Thyroid gland (tissue), 4 donors: ENCODE results near the gene TMEM116. TPM values are rescaled to one million over a fixed set of nuclear protein-coding genes. Genes with fewer than 3 reads are reported as not detected.

Experiments
- DNase-seq, 2 donors: peaks; one replicate each; pipeline ENCODE4 v3.0.0-alpha.2; 2019
- H3K27ac ChIP-seq, 3 donors: fragments of 200-600 bp; sonication (generic); 1 replicate in 2 of 3; 2 replicates in 1 of 3; pipeline ENCODE4 v1.5.1; 2016 to 2019; ENCODE audit warnings: mild to moderate bottlenecking in 1 of 3, moderate library complexity in 1 of 3
- H3K27me3 ChIP-seq: fragments of 200-600 bp; sonication (generic); one replicate; pipeline ENCODE4 v1.5.1; 2019
- H3K36me3 ChIP-seq, 2 donors: fragments of 200-600 bp; sonication (generic); one replicate each; pipeline ENCODE4 v1.5.1; 2016 to 2019
- H3K4me1 ChIP-seq, 2 donors: fragments of 200-600 bp; sonication (generic); one replicate each; pipeline ENCODE4 v1.5.1; 2017 to 2019
- H3K4me3 ChIP-seq, 3 donors: fragments of 200-600 bp; sonication (generic); replicated peaks in 1 of 3; 1 replicate in 2 of 3; 2 replicates in 1 of 3; pipeline ENCODE4 v1.5.1; 2016; ENCODE audit warnings: mild to moderate bottlenecking in 1 of 3
- H3K9me3 ChIP-seq: fragments of 200-600 bp; sonication (generic); one replicate; pipeline ENCODE4 v1.5.1; 2017
- POLR2A ChIP-seq, 2 donors: fragments of 450-650 bp; IDR thresholded peaks; one replicate each; pipeline ENCODE4 v1.6.1; 2017; ENCODE audit warnings: antibody characterized with exemption in 2 of 2, mild to moderate bottlenecking in 2 of 2, moderate library complexity in 1 of 2
- WGBS, 2 donors: methylation state at CpG; one replicate each; pipeline ENCODE4 v1.1.5; 2017; 5-methylcytosine and 5-hydroxymethylcytosine counted together
- intact Hi-C: fragments of 100-400 bp; cut with DNase I; formaldehyde crosslinking; loops from one replicate; pipeline ENCODE4 v1.15.1; 2023
- total RNA-seq, 4 donors: library from RNA; depleted of rRNA; stranded (reverse); fragments of >200 nt; gene quantifications; one replicate each; pipeline ENCODE4 v1.2.3, GENCODE V29; 2016
- TF ChIP-seq, protein P1 (sequence below), 6 experiments: fragments of 200-600 bp in 3 of 6; fragments of 450-650 bp in 3 of 6; sonication (generic) in 3 of 6; IDR thresholded peaks; one replicate each; pipeline ENCODE4 v1.5.1; 2016 to 2019; ENCODE audit warnings: antibody characterized with exemption in 6 of 6, mild to moderate bottlenecking in 2 of 6, inconsistent platforms in 1 of 6, moderate library complexity in 1 of 6

TMEM116 gene
- total RNA-seq, 4 donors from 2014 or later: 20.0 to 33.0 (median 26.6) TPM

DNA sequence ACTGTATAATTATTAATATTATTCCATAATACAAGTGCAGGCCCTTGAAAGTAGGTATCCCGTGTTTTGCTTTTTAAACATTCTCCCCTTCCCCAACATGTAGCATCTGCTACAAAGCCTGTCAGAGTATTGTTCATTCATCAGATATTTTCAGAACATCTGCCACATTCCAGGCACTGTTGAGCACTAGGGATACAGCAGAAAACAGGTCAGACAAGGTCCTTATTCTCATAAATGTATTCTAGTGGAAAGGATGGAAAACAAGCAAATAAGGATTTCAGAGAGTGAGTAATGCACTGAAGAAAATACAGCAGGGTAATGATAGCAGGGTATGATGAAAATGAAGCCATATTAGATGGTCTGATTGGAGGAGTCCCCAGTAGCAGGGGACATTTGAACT is 4.1 kb upstream of the TMEM116 start:
- no peak overlapping the region for H3K27ac ChIP-seq
- H3K36me3 ChIP-seq: peaks cover 0 to 9% of the 10 kb centered on the region in 2 donors
- peaks cover 13 to 22% of the 10 kb centered on the region in 2 donors for H3K4me1 ChIP-seq
- WGBS, 2 donors: 71 to 83% methylated on average over 1 of the region's 1 CpG
- no peaks in the 10 kb centered on the region for H3K27me3 ChIP-seq
- H3K9me3 ChIP-seq: no peaks in the 10 kb centered on the region
- H3K4me3 ChIP-seq: no peak overlapping the region
- intact Hi-C loops: loop anchor here (5.0 to 10.0 kb wide), 2 partner anchors 70 to 172 kb away; partner anchors contain the start of gene MAPKAPK5
- TF ChIP-seq, protein P1, sequence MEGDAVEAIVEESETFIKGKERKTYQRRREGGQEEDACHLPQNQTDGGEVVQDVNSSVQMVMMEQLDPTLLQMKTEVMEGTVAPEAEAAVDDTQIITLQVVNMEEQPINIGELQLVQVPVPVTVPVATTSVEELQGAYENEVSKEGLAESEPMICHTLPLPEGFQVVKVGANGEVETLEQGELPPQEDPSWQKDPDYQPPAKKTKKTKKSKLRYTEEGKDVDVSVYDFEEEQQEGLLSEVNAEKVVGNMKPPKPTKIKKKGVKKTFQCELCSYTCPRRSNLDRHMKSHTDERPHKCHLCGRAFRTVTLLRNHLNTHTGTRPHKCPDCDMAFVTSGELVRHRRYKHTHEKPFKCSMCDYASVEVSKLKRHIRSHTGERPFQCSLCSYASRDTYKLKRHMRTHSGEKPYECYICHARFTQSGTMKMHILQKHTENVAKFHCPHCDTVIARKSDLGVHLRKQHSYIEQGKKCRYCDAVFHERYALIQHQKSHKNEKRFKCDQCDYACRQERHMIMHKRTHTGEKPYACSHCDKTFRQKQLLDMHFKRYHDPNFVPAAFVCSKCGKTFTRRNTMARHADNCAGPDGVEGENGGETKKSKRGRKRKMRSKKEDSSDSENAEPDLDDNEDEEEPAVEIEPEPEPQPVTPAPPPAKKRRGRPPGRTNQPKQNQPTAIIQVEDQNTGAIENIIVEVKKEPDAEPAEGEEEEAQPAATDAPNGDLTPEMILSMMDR (IDR thresholded peaks at IDR 0.05): no peak
- no peak for TF ChIP-seq POLR2A (IDR thresholded peaks at IDR 0.05)
- DNase-seq: no peak

DNA sequence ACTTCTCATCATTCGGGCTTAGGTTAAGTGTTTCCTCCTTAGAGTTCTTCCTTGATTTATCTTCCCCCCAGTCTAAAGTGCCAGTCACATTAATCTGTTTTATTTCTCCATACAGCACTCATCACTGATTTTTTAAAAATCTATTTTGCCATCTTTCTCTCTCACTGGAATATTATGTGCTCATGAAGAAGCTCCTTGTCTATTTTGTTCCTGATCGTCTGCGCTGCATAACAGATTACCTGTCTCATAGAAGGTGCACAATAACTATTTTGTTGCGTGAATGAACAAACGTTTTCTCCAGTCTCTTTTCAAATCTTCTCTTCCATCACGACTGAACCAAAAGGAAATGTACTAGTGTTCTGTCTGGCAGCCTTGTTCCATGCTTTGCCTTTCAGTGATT is 3.0 kb upstream of the TMEM116 start:
- Histone ChIP-seq H3K4me1 (peaks cover 22 to 33% of the 10 kb centered on the region in 2 donors), H3K27me3 (no peaks in the 10 kb centered on the region), H3K9me3 (no peaks in the 10 kb centered on the region), H3K36me3 (peaks cover 0 to 8% of the 10 kb centered on the region in 2 donors), H3K27ac (no peak overlapping the region), H3K4me3 (no peak overlapping the region)
- intact Hi-C loops: loop anchor here (5.0 to 10.0 kb wide), 2 partner anchors 69 to 171 kb away; partner anchors contain the start of gene MAPKAPK5
- no peak for DNase-seq
- TF ChIP-seq, protein P1 (IDR thresholded peaks at IDR 0.05): no peak
- TF ChIP-seq POLR2A (IDR thresholded peaks at IDR 0.05): no peak
- WGBS, 2 donors: 95% methylated on average over 6 of the region's 6 CpGs

DNA sequence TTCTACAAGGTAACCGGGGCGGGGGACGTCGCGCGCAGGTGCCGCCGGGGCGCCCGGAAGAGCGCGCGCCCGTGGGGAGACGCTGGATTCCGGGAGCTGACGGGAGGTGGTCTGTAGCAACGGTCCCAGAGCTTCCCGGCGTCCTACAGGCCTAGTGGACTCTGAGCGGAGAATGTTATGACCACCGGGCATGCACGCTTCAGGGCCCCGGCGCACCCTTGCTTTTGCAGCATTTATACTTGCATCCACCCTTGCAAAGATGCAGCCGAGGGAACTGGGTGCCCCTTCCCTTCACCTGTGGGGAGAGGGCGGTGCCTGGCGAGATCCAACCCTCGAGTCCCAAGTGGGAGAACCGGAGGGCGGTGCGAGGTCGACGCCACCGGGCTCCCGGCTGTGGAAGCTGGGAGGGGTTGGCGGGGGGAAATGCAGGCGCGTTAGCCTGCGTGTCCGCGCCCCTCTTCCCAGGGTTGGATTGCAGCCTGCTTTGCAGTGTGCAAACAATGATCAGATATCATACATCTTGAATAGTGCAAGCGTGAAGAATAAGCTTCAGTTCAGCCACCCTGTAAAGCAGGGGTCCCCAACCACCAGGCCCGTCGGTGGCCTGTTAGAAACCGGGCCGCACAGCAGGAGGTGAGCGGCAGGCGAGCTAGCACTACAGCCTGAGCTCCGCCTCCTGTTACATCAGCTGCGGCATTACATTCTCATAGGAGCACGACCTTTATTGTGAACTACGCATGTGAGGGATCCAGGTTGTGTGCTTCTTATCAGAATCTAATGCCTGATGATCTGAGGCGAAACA is 837 bp upstream of the TMEM116 start:
- Histone ChIP-seq H3K9me3 (no peaks in the 10 kb centered on the region), H3K36me3 (no peaks in the 10 kb centered on the region), H3K4me3 (peak overlapping the region; percentile 21 to 90 (median 77)), H3K27me3 (no peaks in the 10 kb centered on the region), H3K4me1 (peaks cover 22 to 38% of the 10 kb centered on the region in 2 donors), H3K27ac (peak overlapping the region; percentile 28 to 92 (median 78))
- peak; percentile 82 to 84 for DNase-seq
- intact Hi-C loops: loop anchor here (10.0 kb wide), 1 partner anchor 169 kb away; the partner anchor contains the start of gene MAPKAPK5
- WGBS, 2 donors: 5 to 10% methylated on average over 18 of the region's 54 CpGs
- TF ChIP-seq, protein P1 (IDR thresholded peaks at IDR 0.05): peak in 1 of 6 experiments; percentile 1
- peak in 1 of 2 donors; percentile 51 for TF ChIP-seq POLR2A (IDR thresholded peaks at IDR 0.05)

DNA sequence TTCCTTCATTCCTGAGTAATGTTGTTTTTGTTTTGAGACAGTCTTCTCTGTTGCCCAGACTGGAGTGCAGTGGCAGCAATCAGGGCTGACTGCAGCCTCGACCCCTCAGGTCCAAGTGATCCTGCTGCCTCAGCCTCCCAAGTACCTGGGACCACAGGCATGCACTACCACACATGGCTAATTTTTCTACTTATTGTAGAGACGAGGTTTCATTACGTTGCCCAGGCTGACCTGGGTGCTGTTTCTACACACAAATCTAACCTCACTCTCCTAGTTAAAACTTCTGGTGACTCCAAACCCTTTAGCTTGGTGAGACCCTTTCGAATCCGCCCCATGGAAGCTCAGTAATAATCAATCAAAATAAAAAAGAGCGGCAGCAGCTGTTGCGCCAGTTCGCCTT is 1.3 kb downstream of the TMEM116 start:
- Histone ChIP-seq H3K27ac (peak overlapping the region in 1 of 3 donors; percentile 98), H3K27me3 (no peaks in the 10 kb centered on the region), H3K4me3 (no peak overlapping the region), H3K4me1 (peaks cover 22 to 38% of the 10 kb centered on the region in 2 donors), H3K36me3 (no peaks in the 10 kb centered on the region), H3K9me3 (no peaks in the 10 kb centered on the region)
- no peak for DNase-seq
- WGBS, 2 donors: 84 to 89% methylated on average over 8 of the region's 8 CpGs
- intact Hi-C loops: loop anchor here (10.0 kb wide), 1 partner anchor 167 kb away; the partner anchor contains the start of gene MAPKAPK5
- TF ChIP-seq, protein P1 (IDR thresholded peaks at IDR 0.05): no peak
- TF ChIP-seq POLR2A (IDR thresholded peaks at IDR 0.05): no peak
